ENCODE measurements around the gene PFKP.

The PFKP gene

DNA sequence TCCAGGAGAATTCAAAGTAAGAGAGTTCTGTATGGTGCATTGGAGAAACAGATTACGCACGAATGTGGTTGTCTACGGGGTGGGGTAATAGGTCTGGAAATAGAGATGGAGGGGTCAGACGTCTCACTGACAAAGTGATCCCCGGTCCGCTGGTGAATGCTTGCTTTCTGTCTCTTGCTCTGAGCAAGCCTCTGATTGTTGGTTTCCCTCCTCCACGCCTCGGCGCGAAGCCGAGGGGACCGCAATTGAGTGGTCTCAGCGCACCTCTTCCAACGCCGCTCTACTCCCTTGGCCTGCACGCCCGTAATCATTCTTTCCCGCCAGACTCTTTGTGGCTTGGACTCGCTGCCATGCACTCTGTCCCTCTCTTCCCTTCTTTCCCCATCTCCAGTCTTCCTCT lies 46.5 kb upstream of the PFKP start:
- no peaks in the 10 kb centered on the region for H3K79me2 ChIP-seq (ENCODE audit: insufficient read depth, low read length)
- TF ChIP-seq CTCF (conservative IDR thresholded peaks at IDR 0.05; ENCODE audit: low read length) (no peak), EZH2phosphoT487 (IDR thresholded peaks at IDR 0.05; ENCODE audit: borderline replicate concordance) (no peak)
- H3K4me1 ChIP-seq (ENCODE audit: insufficient read depth, low read length, poor library complexity, severe bottlenecking), result no peaks in the 10 kb centered on the region
- H4K20me1 ChIP-seq (ENCODE audit: insufficient read depth, low read length, poor library complexity, severe bottlenecking), result no peaks in the 10 kb centered on the region
- H3K9me2 ChIP-seq (replicated peaks; ENCODE audit: low read depth, low read length), result no peaks in the 10 kb centered on the region
- no peaks in the 10 kb centered on the region for H3K27me3 ChIP-seq (ENCODE audit: insufficient read depth, low read length, poor library complexity, severe bottlenecking)
- H3K4me3 ChIP-seq (ENCODE audit: low read length, poor library complexity, severe bottlenecking), result no peak overlapping the region
- H3K9me3 ChIP-seq (ENCODE audit: insufficient read depth, low read depth, low read length), result no peaks in the 10 kb centered on the region
- H3F3A ChIP-seq (ENCODE audit: low read depth), result no peaks in the 10 kb centered on the region
- H2AFZ ChIP-seq (ENCODE audit: low read length), result no peak overlapping the region
- no peak overlapping the region for H3K4me2 ChIP-seq (ENCODE audit: low read depth, low read length, poor library complexity, severe bottlenecking)
- H3K36me3 ChIP-seq (ENCODE audit: insufficient read depth, low read length), result no peaks in the 10 kb centered on the region
- H3K9ac ChIP-seq (ENCODE audit: low read depth, low read length, poor library complexity, severe bottlenecking), result no peak overlapping the region

GRCh38 chr10:3022027-3022426 lies 45.3 kb upstream of the PFKP start:
- H4K20me1 ChIP-seq (ENCODE audit: insufficient read depth, low read length, poor library complexity, severe bottlenecking), result no peaks in the 10 kb centered on the region
- no peak overlapping the region for H3K4me2 ChIP-seq (ENCODE audit: low read depth, low read length, poor library complexity, severe bottlenecking)
- H2AFZ ChIP-seq (ENCODE audit: low read length), result no peak overlapping the region
- H3K4me3 ChIP-seq (ENCODE audit: low read length, poor library complexity, severe bottlenecking), result no peak overlapping the region
- H3F3A ChIP-seq (ENCODE audit: low read depth), result no peaks in the 10 kb centered on the region
- no peaks in the 10 kb centered on the region for H3K27me3 ChIP-seq (ENCODE audit: insufficient read depth, low read length, poor library complexity, severe bottlenecking)
- H3K9ac ChIP-seq (ENCODE audit: low read depth, low read length, poor library complexity, severe bottlenecking), result no peak overlapping the region
- TF ChIP-seq EZH2phosphoT487 (IDR thresholded peaks at IDR 0.05; ENCODE audit: borderline replicate concordance) (no peak), CTCF (conservative IDR thresholded peaks at IDR 0.05; ENCODE audit: low read length) (no peak)
- no peaks in the 10 kb centered on the region for H3K79me2 ChIP-seq (ENCODE audit: insufficient read depth, low read length)
- H3K36me3 ChIP-seq (ENCODE audit: insufficient read depth, low read length), result no peaks in the 10 kb centered on the region
- no peaks in the 10 kb centered on the region for H3K9me3 ChIP-seq (ENCODE audit: insufficient read depth, low read depth, low read length)
- H3K9me2 ChIP-seq (replicated peaks; ENCODE audit: low read depth, low read length), result no peaks in the 10 kb centered on the region
- H3K4me1 ChIP-seq (ENCODE audit: insufficient read depth, low read length, poor library complexity, severe bottlenecking), result no peaks in the 10 kb centered on the region

DNA sequence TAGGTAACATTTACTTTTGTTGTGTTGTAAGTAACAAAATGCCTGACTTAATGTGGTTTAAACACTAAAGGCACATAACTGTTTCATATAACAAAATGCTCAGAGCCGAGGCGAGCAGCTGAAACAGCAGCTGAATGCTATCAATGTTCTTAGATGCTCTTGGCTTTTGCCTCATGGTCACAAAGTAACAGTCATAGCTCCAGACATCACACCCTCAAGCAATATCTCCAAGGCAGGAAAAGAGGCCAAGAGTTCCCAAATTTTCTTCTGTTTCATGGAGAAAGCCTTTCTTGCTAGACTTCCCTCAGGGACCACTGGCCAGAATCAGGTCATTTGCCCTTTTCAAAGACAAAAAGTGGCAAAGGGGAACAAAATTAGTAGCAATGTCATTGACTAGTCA lies 43.5 kb upstream of the PFKP start:
- Histone ChIP-seq H3K79me2 (ENCODE audit: insufficient read depth, low read length) (no peaks in the 10 kb centered on the region), H3K4me1 (ENCODE audit: insufficient read depth, low read length, poor library complexity, severe bottlenecking) (no peaks in the 10 kb centered on the region), H3K27me3 (ENCODE audit: insufficient read depth, low read length, poor library complexity, severe bottlenecking) (no peaks in the 10 kb centered on the region)

More for the DNA sequence above, 43.5 kb upstream of the PFKP start:
- Histone ChIP-seq H3K4me2 (ENCODE audit: low read depth, low read length, poor library complexity, severe bottlenecking) (no peak overlapping the region), H3F3A (ENCODE audit: low read depth) (no peaks in the 10 kb centered on the region), H2AFZ (ENCODE audit: low read length) (no peak overlapping the region), H4K20me1 (ENCODE audit: insufficient read depth, low read length, poor library complexity, severe bottlenecking) (no peaks in the 10 kb centered on the region), H3K36me3 (ENCODE audit: insufficient read depth, low read length) (no peaks in the 10 kb centered on the region), H3K4me3 (ENCODE audit: low read length, poor library complexity, severe bottlenecking) (no peak overlapping the region), H3K9me3 (ENCODE audit: insufficient read depth, low read depth, low read length) (no peaks in the 10 kb centered on the region), H3K9ac (ENCODE audit: low read depth, low read length, poor library complexity, severe bottlenecking) (no peak overlapping the region), H3K9me2 (replicated peaks; ENCODE audit: low read depth, low read length) (no peaks in the 10 kb centered on the region)
- TF ChIP-seq EZH2phosphoT487 (IDR thresholded peaks at IDR 0.05; ENCODE audit: borderline replicate concordance) (no peak), CTCF (conservative IDR thresholded peaks at IDR 0.05; ENCODE audit: low read length) (no peak)
